K562 (cell line): ENCODE results near the gene METTL6.

Experiments
- EZH2 ChIP-seq: IDR thresholded peaks from 2 replicates; pipeline ENCODE4 v1.6.1; 2012; ENCODE audit warnings: low read depth, mild to moderate bottlenecking, inconsistent platforms, low read length, borderline replicate concordance
- PCBP1 ChIP-seq: fragments of 200-400 bp; formaldehyde crosslinking; IDR thresholded peaks from 2 replicates; pipeline ENCODE4 v1.6.1; 2018; ENCODE audit warnings: mild to moderate bottlenecking, low read depth, low read length; ENCODE audit not compliant: poor library complexity, severe bottlenecking
- TBP ChIP-seq: optimal IDR thresholded peaks from 2 replicates; pipeline ENCODE3; 2011; ENCODE audit warnings: low read depth, low read length, improper control_type of control experiment
- TGIF2 ChIP-seq: sonication (generic); formaldehyde crosslinking; IDR thresholded peaks from 2 replicates; pipeline ENCODE4 v1.8.1; 2022; ENCODE audit warnings: mild to moderate bottlenecking, missing genetic modification reagents, moderate library complexity

- no peak for TF ChIP-seq TBP
- TF ChIP-seq EZH2, result no peak
- TF ChIP-seq PCBP1, result no peak
- TF ChIP-seq TGIF2 (CRISPR knock-in tag), result no peak
Observed at GRCh38 chr3:15387171-15387581, 40.2 kb downstream of the METTL6 start.
